Ascending aorta (tissue), 2 donors: ENCODE data around the gene ZBTB16. TPM values are rescaled to one million over a fixed set of nuclear protein-coding genes. Genes with fewer than 3 reads are reported as not detected.

Experiments
- DNase-seq, 2 donors: peaks; one replicate each; pipeline ENCODE4 v3.0.0-alpha.2; 2019; ENCODE audit warnings: low spot score in 2 of 2
- H3K27ac ChIP-seq, 2 donors: fragments of 200-600 bp; sonication (generic); one replicate each; pipeline ENCODE4 v1.5.1; 2016 to 2017; ENCODE audit warnings: mild to moderate bottlenecking in 1 of 2
- H3K27me3 ChIP-seq: fragments of 200-600 bp; sonication (generic); one replicate; pipeline ENCODE4 v1.5.1; 2017
- H3K36me3 ChIP-seq, 2 donors: fragments of 200-600 bp; sonication (generic); one replicate each; pipeline ENCODE4 v1.5.1; 2016
- H3K4me1 ChIP-seq, 2 donors: fragments of 200-600 bp; sonication (generic); one replicate each; pipeline ENCODE4 v1.5.1; 2016 to 2017; ENCODE audit warnings: mild to moderate bottlenecking in 1 of 2
- H3K4me3 ChIP-seq, 2 donors: fragments of 200-600 bp; sonication (generic); one replicate each; pipeline ENCODE4 v1.5.1; 2016 to 2017; ENCODE audit warnings: mild to moderate bottlenecking in 1 of 2
- H3K9me3 ChIP-seq, 2 donors: fragments of 200-600 bp; sonication (generic); one replicate each; pipeline ENCODE4 v1.5.1; 2016
- CTCF ChIP-seq, 3 experiments: fragments of 200-600 bp in 2 of 3; fragments of 450-650 bp in 1 of 3; sonication (generic) in 2 of 3; IDR thresholded peaks; one replicate each; pipeline ENCODE4 v1.5.1; 2016 to 2019; ENCODE audit warnings: antibody characterized with exemption in 3 of 3, mild to moderate bottlenecking in 1 of 3, moderate library complexity in 1 of 3
- intact Hi-C: fragments of 100-400 bp; cut with DNase I; formaldehyde crosslinking; loops from one replicate; pipeline ENCODE4 v1.15.1; 2023
- total RNA-seq: library from RNA; depleted of rRNA; stranded (reverse); fragments of >200 nt; gene quantifications from one replicate; pipeline ENCODE4 v1.1.0, GENCODE V29; 2016

The ZBTB16 gene
- total RNA-seq, 1 donor from 2014 or later, result 344 TPM

DNA sequence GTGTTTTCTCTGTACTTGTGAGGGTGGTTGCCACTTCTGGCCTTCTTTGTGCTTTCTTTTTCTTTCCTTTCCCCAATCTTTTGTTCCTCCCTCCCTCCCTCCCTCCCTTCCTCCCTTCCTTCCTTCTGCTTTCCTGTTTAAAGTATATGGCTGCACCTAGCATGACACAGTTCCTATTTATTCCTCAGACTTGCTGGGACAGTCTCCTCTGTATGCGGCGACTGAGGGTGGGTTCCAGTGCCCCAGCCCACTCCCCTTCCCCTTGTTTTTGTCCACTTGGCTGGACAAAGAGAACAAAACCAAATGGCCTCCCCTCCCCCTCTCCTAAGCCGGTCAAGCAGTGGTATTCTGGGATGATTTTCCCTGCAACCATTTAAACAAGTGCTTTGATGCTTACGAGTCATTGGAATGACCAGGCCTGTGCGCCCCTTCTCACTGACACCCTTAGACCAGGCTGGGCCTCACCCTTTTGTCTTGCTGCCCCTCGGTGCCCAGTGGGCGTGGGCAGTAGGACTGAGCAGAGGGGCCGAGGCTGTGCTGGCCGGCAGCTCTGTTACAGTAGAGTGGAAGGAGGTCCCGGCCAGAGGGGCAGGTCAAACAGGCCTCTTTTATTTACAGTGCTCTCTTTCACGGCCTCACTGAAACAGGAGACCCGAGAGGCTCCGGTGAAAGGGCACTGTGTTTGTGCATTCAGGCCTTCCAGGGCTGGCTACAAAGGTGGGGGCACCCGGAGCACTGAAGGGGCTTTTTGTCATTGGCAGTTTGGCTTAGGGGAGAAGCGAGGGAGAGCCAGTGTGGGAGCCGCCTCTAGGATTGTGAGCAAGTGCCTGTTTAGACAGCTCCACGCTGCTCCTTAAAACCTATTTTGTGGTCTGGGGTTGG, 32.2 kb downstream of the ZBTB16 start:
- Histone ChIP-seq H3K4me1 (peaks cover 51 to 87% of the 10 kb centered on the region in 2 donors), H3K4me3 (peak overlapping the region; percentile 40 to 48), H3K27ac (peak overlapping the region; percentile 76 to 78), H3K27me3 (no peaks in the 10 kb centered on the region), H3K9me3 (no peaks in the 10 kb centered on the region), H3K36me3 (peaks cover 28 to 65% of the 10 kb centered on the region in 2 donors)
- TF ChIP-seq CTCF (IDR thresholded peaks at IDR 0.05), result no peak
- peak in 1 of 2 donors; percentile 63 for DNase-seq
- intact Hi-C loops, result no loop called here

- TF ChIP-seq CTCF (IDR thresholded peaks at IDR 0.05), result no peak
- no peaks in the 10 kb centered on the region for H3K27me3 ChIP-seq
- no peaks in the 10 kb centered on the region for H3K9me3 ChIP-seq
- peaks cover 24 to 58% of the 10 kb centered on the region in 2 donors for H3K36me3 ChIP-seq
- H3K4me3 ChIP-seq, result peak overlapping the region; percentile 36 to 48
- H3K27ac ChIP-seq, result peak overlapping the region; percentile 76 to 78
- DNase-seq, result peak in 1 of 2 donors; percentile 45
- intact Hi-C loops, result no loop called here
- H3K4me1 ChIP-seq, result peaks cover 49 to 89% of the 10 kb centered on the region in 2 donors
Observed at GRCh38 chr11:114092478-114092877, 33.0 kb downstream of the ZBTB16 start.

- H3K9me3 ChIP-seq, result no peaks in the 10 kb centered on the region
- DNase-seq, result peak in 1 of 2 donors; percentile 27
- intact Hi-C loops, result no loop called here
- H3K36me3 ChIP-seq, result peaks cover 24 to 54% of the 10 kb centered on the region in 2 donors
- peaks cover 51 to 85% of the 10 kb centered on the region in 2 donors for H3K4me1 ChIP-seq
- TF ChIP-seq CTCF (IDR thresholded peaks at IDR 0.05), result no peak
- no peaks in the 10 kb centered on the region for H3K27me3 ChIP-seq
- H3K4me3 ChIP-seq, result peak overlapping the region in 1 of 2 donors; percentile 48
- peak overlapping the region; percentile 76 to 78 for H3K27ac ChIP-seq
Observed at GRCh38 chr11:114092953-114093352, 33.4 kb downstream of the ZBTB16 start.

DNA sequence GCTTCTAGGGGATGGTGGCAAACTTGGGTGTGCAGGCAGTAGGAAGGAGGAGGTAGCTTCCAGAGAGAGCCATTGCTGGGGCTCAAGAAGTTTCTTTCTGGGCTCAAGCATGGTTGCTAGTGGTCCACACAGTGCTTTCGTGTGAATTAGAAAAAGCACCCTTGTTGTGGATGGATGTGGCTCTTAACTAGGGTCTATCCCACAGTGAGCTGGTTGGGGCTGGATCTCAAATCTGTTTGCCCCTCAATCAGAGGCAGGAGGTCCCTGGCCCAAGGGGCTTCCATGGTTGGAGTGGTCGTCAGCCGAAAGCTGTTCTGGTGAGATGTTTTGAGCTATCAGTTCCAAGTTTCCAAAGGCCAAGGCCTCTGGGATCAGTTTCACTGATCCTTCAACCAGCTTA, 35.0 kb downstream of the ZBTB16 start:
- intact Hi-C loops, result no loop called here
- no peak for TF ChIP-seq CTCF (IDR thresholded peaks at IDR 0.05)
- peaks cover 37 to 84% of the 10 kb centered on the region in 2 donors for H3K4me1 ChIP-seq
- peak overlapping the region in 1 of 2 donors; percentile 29 for H3K4me3 ChIP-seq
- peaks cover 22 to 44% of the 10 kb centered on the region in 2 donors for H3K36me3 ChIP-seq
- no peaks in the 10 kb centered on the region for H3K27me3 ChIP-seq
- H3K9me3 ChIP-seq, result no peaks in the 10 kb centered on the region
- peak in 1 of 2 donors; percentile 50 for DNase-seq
- peak overlapping the region; percentile 76 to 78 for H3K27ac ChIP-seq

GRCh38 chr11:114095899-114096298, 36.4 kb downstream of the ZBTB16 start:
- H3K9me3 ChIP-seq, result no peaks in the 10 kb centered on the region
- H3K36me3 ChIP-seq, result peaks cover 20 to 44% of the 10 kb centered on the region in 2 donors
- intact Hi-C loops, result no loop called here
- no peaks in the 10 kb centered on the region for H3K27me3 ChIP-seq
- peaks cover 25 to 76% of the 10 kb centered on the region in 2 donors for H3K4me1 ChIP-seq
- H3K27ac ChIP-seq, result peak overlapping the region; percentile 42 to 76
- DNase-seq, result no peak
- H3K4me3 ChIP-seq, result peak overlapping the region in 1 of 2 donors; percentile 27
- no peak for TF ChIP-seq CTCF (IDR thresholded peaks at IDR 0.05)
